Activated T-helper 1 cell treated with Interleukin-2 at 50 U/mL for 16 hours (primary cell): ENCODE data around the gene SHQ1.
"Not testable (repeated sequence)": the region's sequence is repeated elsewhere in the genome, so short reads cannot be mapped to it uniquely, and the experiment has no call there.

Source experiments
- DNase-seq: peaks from one replicate; pipeline ENCODE4 v3.0.0-alpha.2; 2020; ENCODE audit warnings: low read depth

The SHQ1 gene

GRCh38 chr3:72719137-72719536 is 129.1 kb downstream of the SHQ1 start:
- DNase-seq: no peak

GRCh38 chr3:72714135-72714534 is 134.1 kb downstream of the SHQ1 start:
- DNase-seq: not testable (repeated sequence)

- not testable (repeated sequence) for DNase-seq
These were observed 137.8 kb downstream of the SHQ1 start for GRCh38 chr3:72710471-72710870.

- DNase-seq: no peak
These were observed 139.8 kb downstream of the SHQ1 start for GRCh38 chr3:72708441-72708840.

- no peak for DNase-seq
These were observed 145.2 kb downstream of the SHQ1 start for GRCh38 chr3:72702997-72703396.

- no peak for DNase-seq
These were observed 145.9 kb downstream of the SHQ1 start for GRCh38 chr3:72702390-72702789.

GRCh38 chr3:72700106-72700505 is 148.1 kb downstream of the SHQ1 start:
- no peak for DNase-seq

- DNase-seq: no peak
These were observed 148.6 kb downstream of the SHQ1 start for GRCh38 chr3:72699631-72700030.
